Limb (tissue), 2 donors: ENCODE data around the gene UBE2M.
"Not testable (repeated sequence)": the region's sequence is repeated elsewhere in the genome, so short reads cannot be mapped to it uniquely, and the experiment has no call there.

ENCODE experiments used
- DNase-seq, 2 donors: peaks; one replicate each; pipeline ENCODE4 v3.0.0-alpha.2; 2016; ENCODE audit errors: extremely low spot score in 2 of 2

The UBE2M gene

GRCh38 chr19:58513694-58514563, 44.5 kb downstream of the UBE2M start:
- peak; percentile 89 to 93 for DNase-seq

- DNase-seq = no peak
Measured at GRCh38 chr19:58513213-58513693, 45.2 kb downstream of the UBE2M start.

- no peak for DNase-seq
Measured at GRCh38 chr19:58511353-58512208, 46.8 kb downstream of the UBE2M start, which contains the start of gene SLC27A5. SLC27A5 (minus strand) TSS chr19:58511992; CDS start chr19:58511955, 37 bp downstream.

- no peak for DNase-seq
Measured at GRCh38 chr19:58510084-58510862, 48.1 kb downstream of the UBE2M start.

- DNase-seq = no peak
Measured at GRCh38 chr19:58509731-58510083, 48.7 kb downstream of the UBE2M start.

- not testable (repeated sequence) for DNase-seq
Measured at GRCh38 chr19:58507602-58508223, 50.7 kb downstream of the UBE2M start.
